GM12878 (cell line): ENCODE results near the gene C9. TPM values are rescaled to one million over a fixed set of nuclear protein-coding genes. Genes with fewer than 3 reads are reported as not detected.
A peak's percentile ranks its signal among the peaks of the same experiment; 100 is the strongest.

Experiments used
- ATAC-seq: fragments of 200-7000 bp; cut with Tn5 transposase; 3 replicates; pipeline ENCODE4 v1.9.1; 2020; ENCODE audit warnings: mild to moderate bottlenecking, moderate library complexity
- BruUV-seq: library from RNA; stranded (reverse); fragments of 400-500 nt; replicated peaks from 2 replicates; lab custom pipeline; 2021; lab: Mats Ljungman, UMichigan
- CTCF ChIA-PET: fragments of 300-600 bp; sonication (Branson Sonifier 250); formaldehyde crosslinking; extraction: SDS; loops from one replicate; lab custom pipeline; 2021; ENCODE audit warnings: inconsistent platforms; lab: Yijun Ruan, JAX
- POLR2A ChIA-PET: fragments of 350-600 bp; formaldehyde crosslinking; extraction: SDS; loops from one replicate; lab custom pipeline; 2021; ENCODE audit warnings: inconsistent platforms; lab: Charles Lee
- RAD21 ChIA-PET: fragments of 300-600 bp; sonication (Branson Sonifier 250); formaldehyde crosslinking; loops from one replicate; lab custom pipeline; 2023; ENCODE audit warnings: antibody characterized with exemption; ENCODE audit not compliant: unreplicated experiment; lab: Charles Lee
- SMC1A ChIA-PET: fragments of 300-600 bp; sonication (Branson Sonifier 250); formaldehyde crosslinking; loops from one replicate; lab custom pipeline; 2023; ENCODE audit not compliant: unreplicated experiment, uncharacterized antibody; lab: Charles Lee
- DNase-seq: peaks from one replicate; pipeline ENCODE4 v3.0.0-alpha.2; 2011; ENCODE audit warnings: low read depth, low spot score
- FAIRE-seq: peaks from 3 replicates; lab custom pipeline; 2011; peaks lifted over from hg19 to GRCh38; lab: Jason Lieb, UNC
- H2AFZ ChIP-seq: 2 replicates; pipeline ENCODE4 v1.6.0; 2011; ENCODE audit warnings: low read depth, low read length, control low read depth; ENCODE audit not compliant: control insufficient read depth
- H3K27ac ChIP-seq: 2 replicates; pipeline ENCODE4 v1.5.1; 2011; ENCODE audit warnings: control low read depth; ENCODE audit not compliant: control insufficient read depth, insufficient read depth
- H3K27me3 ChIP-seq, 2 experiments: replicated peaks in 1 of 2; 2 replicates each; pipeline versions ENCODE4 v1.6.0 to v1.6.1; 2011; ENCODE audit warnings: low read length in 1 of 2; ENCODE audit not compliant: control insufficient read depth in 2 of 2, insufficient read depth in 2 of 2
- H3K36me3 ChIP-seq, 2 experiments: 2 replicates each; pipeline ENCODE4 v1.5.1; 2011; ENCODE audit warnings: low read length in 1 of 2; ENCODE audit not compliant: control insufficient read depth in 2 of 2, insufficient read depth in 2 of 2
- H3K4me1 ChIP-seq: 2 replicates; pipeline ENCODE4 v1.6.1; 2011; ENCODE audit warnings: mild to moderate bottlenecking, low read length, moderate library complexity, mixed read lengths; ENCODE audit not compliant: control insufficient read depth, insufficient read depth
- H3K4me2 ChIP-seq: 2 replicates; pipeline ENCODE4 v1.6.0; 2011; ENCODE audit warnings: control low read depth; ENCODE audit not compliant: control insufficient read depth, insufficient read depth
- H3K4me3 ChIP-seq: fragments of 200-600 bp; sonication (generic); 2 replicates; pipeline ENCODE4 v1.5.1; 2016
- H3K79me2 ChIP-seq: 2 replicates; pipeline ENCODE4 v1.6.0; 2011; ENCODE audit warnings: low read length; ENCODE audit not compliant: control insufficient read depth, insufficient read depth
- H3K9ac ChIP-seq: 2 replicates; pipeline ENCODE4 v1.8.0; 2011; ENCODE audit warnings: low read length, control low read depth, mixed read lengths; ENCODE audit not compliant: control insufficient read depth, insufficient read depth
- H3K9me3 ChIP-seq: replicated peaks from 3 replicates; pipeline ENCODE4 v1.5.1; 2011; ENCODE audit warnings: mild to moderate bottlenecking, low read length; ENCODE audit not compliant: control insufficient read depth, insufficient read depth
- H4K20me1 ChIP-seq: 2 replicates; pipeline ENCODE4 v1.6.0; 2011; ENCODE audit not compliant: control insufficient read depth, insufficient read depth
- BACH1 ChIP-seq: fragments of 450-650 bp; IDR thresholded peaks from 2 replicates; pipeline ENCODE4 v1.6.1; 2017; ENCODE audit warnings: mild to moderate bottlenecking, borderline replicate concordance
- DPF2 ChIP-seq: fragments of 450-650 bp; IDR thresholded peaks from 2 replicates; pipeline ENCODE4 v1.6.1; 2017; ENCODE audit warnings: mild to moderate bottlenecking
- GABPA ChIP-seq: IDR thresholded peaks from 2 replicates; pipeline ENCODE4 v1.6.1; 2014; ENCODE audit warnings: antibody characterized with exemption, low read depth, mild to moderate bottlenecking, inconsistent platforms
- PAX5 ChIP-seq: IDR thresholded peaks from 2 replicates; pipeline ENCODE4 v1.6.1; 2011; ENCODE audit warnings: low read depth, low read length, borderline replicate concordance
- RCOR1 ChIP-seq: conservative IDR thresholded peaks from 2 replicates; pipeline ENCODE4 v1.6.1; 2012; ENCODE audit warnings: low read depth, low read length, improper control_type of control experiment
- RELB ChIP-seq: fragments of 450-650 bp; IDR thresholded peaks from 2 replicates; pipeline ENCODE4 v1.6.1; 2017; ENCODE audit warnings: low read depth, mild to moderate bottlenecking, moderate library complexity
- SUPT20H ChIP-seq: IDR thresholded peaks from 2 replicates; pipeline ENCODE4 v1.6.1; 2011; ENCODE audit warnings: low read depth, mild to moderate bottlenecking, low read length, moderate library complexity, borderline replicate concordance; ENCODE audit not compliant: control insufficient read depth
- ZSCAN29 ChIP-seq: fragments of 450-650 bp; IDR thresholded peaks from 2 replicates; pipeline ENCODE4 v1.6.1; 2017; ENCODE audit warnings: mild to moderate bottlenecking, moderate library complexity
- WGBS: methylation state at CpG from one replicate; pipeline ENCODE4 v1.1.6; 2016; ENCODE audit warnings: low lambda C conversion rate; ENCODE audit not compliant: insufficient replicate concordance, insufficient coverage; ENCODE audit errors: missing lambda C conversion rate; 5-methylcytosine and 5-hydroxymethylcytosine counted together
- in situ Hi-C: fragments of 300-500 bp; cut with MboI; formaldehyde crosslinking; loops from 9 replicates; pipeline ENCODE4 v1.14.3; 2018; ENCODE audit warnings: mixed read lengths
- intact Hi-C: fragments of 100-400 bp; cut with micrococcal nuclease; formaldehyde crosslinking; loops from one replicate; pipeline ENCODE4 v1.14.2; 2022; ENCODE audit not compliant: unreplicated experiment
- polyA plus RNA-seq, 11 experiments: library from polyadenylated mRNA; depleted of rRNA in 4 of 11; unstranded in 6 of 11; stranded (reverse) in 5 of 11; fragments of >200 nt; fragmentation: Nextera tagmentation in 4 of 11; fragmentation: Illumina TruSeq in 1 of 11; extraction: Ambion mirVana in 4 of 11; extraction: Trizol in 1 of 11; gene quantifications; 1 replicate in 1 of 11; 2 replicates in 10 of 11; pipeline versions ENCODE4 v1.2.1 to v1.2.3, GENCODE V29; 2011 to 2016; ENCODE audit warnings: inconsistent platforms in 2 of 11, missing spikeins in 2 of 11, low read depth in 1 of 11
- total RNA-seq, 4 experiments: library from RNA; depleted of rRNA in 3 of 4; stranded (reverse); fragments of >200 nt in 3 of 4; fragmentation: Illumina TruSeq in 1 of 4; extraction: Trizol in 1 of 4; gene quantifications; 2 replicates each; pipeline versions ENCODE4 v1.2.1 to v1.2.3, GENCODE V29; 2013 to 2021

C9 gene
- total and polyA plus RNA-seq, 10 of the 15 experiments (the other 5 are each of a cell fraction or from before 2014, with no cell fraction given) = 0.54 TPM; not detected in 9

GRCh38 chr5:39256477-39257235 is 107.6 kb downstream of the C9 start (continued):
- TF ChIP-seq RELB (peak; percentile 84), DPF2 (peak; percentile 56; the same call in 1 of the 2 replicates), GABPA (no peak), BACH1 (peak; percentile 21; the same call in 1 of the 2 replicates)

GRCh38 chr5:39255406-39255805 is 108.9 kb downstream of the C9 start:
- Histone ChIP-seq H3K9ac (no peak overlapping the region), H2AFZ (no peak overlapping the region), H3K4me3 (no peak overlapping the region), H3K27me3 (no peaks in the 10 kb centered on the region), H3K79me2 (no peaks in the 10 kb centered on the region; the same call in 1 of the 2 replicates), H3K36me3 (no peaks in the 10 kb centered on the region), H3K4me1 (no peaks in the 10 kb centered on the region), H3K4me2 (no peak overlapping the region), H3K9me3 (peaks cover 2% of the 10 kb centered on the region; the same call in 2 of the 3 replicates), H4K20me1 (no peaks in the 10 kb centered on the region), H3K27ac (no peak overlapping the region)
- no peak for TF ChIP-seq SUPT20H
- no peak for TF ChIP-seq PAX5
- TF ChIP-seq ZSCAN29 = no peak
- TF ChIP-seq RCOR1 = no peak
- in situ Hi-C loops (no loop called here), intact Hi-C loops (no loop called here)
- POLR2A ChIA-PET = interaction anchor here (0.6 to 1.6 kb wide), 2 partner anchors 13 to 31 kb away, joined by 4 to 5 read pairs; no protein-coding TSS in a partner anchor
- ATAC-seq (no peak), FAIRE-seq (no peak), DNase-seq (no peak)
- no TSS peak for BruUV-seq
- 59% methylated on average over 2 of the region's 2 CpGs for WGBS
- RAD21 ChIA-PET = interaction anchor here (1.4 to 3.7 kb wide), 4 partner anchors 15 to 29 kb away, joined by 3 to 15 read pairs (median 8); no protein-coding TSS in a partner anchor
- CTCF ChIA-PET = interaction anchor here (1.3 to 3.0 kb wide), 2 partner anchors 27 to 39 kb away, joined by 3 to 10 read pairs; no protein-coding TSS in a partner anchor
- SMC1A ChIA-PET = interaction anchor here (0.8 to 6.4 kb wide), 9 partner anchors 9 to 37 kb away, joined by 3 to 38 read pairs (median 6); partner anchors contain the start of gene FYB1
